Activated T-helper 9 cell treated with anti-CD3 and anti-CD28 coated beads, Interleukin-2, amount 50 U/mL, for 16 hours (primary cell): ENCODE data around the gene CLUH.
"Not testable (repeated sequence)": the region's sequence is repeated elsewhere in the genome, so short reads cannot be mapped to it uniquely, and the experiment has no call there.

Experiments used
- DNase-seq: peaks from one replicate; pipeline ENCODE4 v3.0.0-alpha.2; 2020; ENCODE audit warnings: low read depth

Gene CLUH

GRCh38 chr17:2701161-2701995 is 10.2 kb downstream of the CLUH start:
- DNase-seq = no peak

GRCh38 chr17:2700491-2701141 is 10.9 kb downstream of the CLUH start:
- DNase-seq = no peak

GRCh38 chr17:2700030-2700490 is 11.5 kb downstream of the CLUH start:
- no peak for DNase-seq

GRCh38 chr17:2699216-2699805 is 12.3 kb downstream of the CLUH start:
- DNase-seq = not testable (repeated sequence)

GRCh38 chr17:2697611-2698162 is 13.9 kb downstream of the CLUH start:
- no peak for DNase-seq

- DNase-seq = no peak
Measured at GRCh38 chr17:2695961-2696760, 15.4 kb downstream of the CLUH start.

- DNase-seq = no peak
Measured at GRCh38 chr17:2695243-2695960, 16.2 kb downstream of the CLUH start.

- no peak for DNase-seq
Measured at GRCh38 chr17:2694381-2695242, 17.0 kb downstream of the CLUH start.

- no peak for DNase-seq
Measured at GRCh38 chr17:2693561-2694380, 17.8 kb downstream of the CLUH start.

- DNase-seq = no peak
Measured at GRCh38 chr17:2692781-2693135, 18.8 kb downstream of the CLUH start.

GRCh38 chr17:2691965-2692780 is 19.4 kb downstream of the CLUH start:
- no peak for DNase-seq

GRCh38 chr17:2691069-2691871 is 20.3 kb downstream of the CLUH start:
- DNase-seq = no peak

GRCh38 chr17:2690165-2691068 is 21.1 kb downstream of the CLUH start:
- DNase-seq = no peak

- no peak for DNase-seq
Measured at GRCh38 chr17:2689411-2690164, 22.0 kb downstream of the CLUH start.

GRCh38 chr17:2688351-2689342 is 22.9 kb downstream of the CLUH start:
- DNase-seq = no peak
